ENCODE data around the gene PPP2CA.
"Not testable (repeated sequence)": the region's sequence is repeated elsewhere in the genome, so short reads cannot be mapped to it uniquely, and the experiment has no call there.

Gene PPP2CA

GRCh38 chr5:134245101-134245604, 19.3 kb upstream of the PPP2CA start:
- no peak for DNase-seq (ENCODE audit: low read depth)

GRCh38 chr5:134242146-134242545, 16.3 kb upstream of the PPP2CA start:
- DNase-seq (ENCODE audit: low read depth) = no peak

- DNase-seq (ENCODE audit: low read depth) = no peak
Observed at GRCh38 chr5:134240421-134240962, 14.6 kb upstream of the PPP2CA start.

- DNase-seq (ENCODE audit: low read depth) = no peak
Observed at GRCh38 chr5:134236820-134237219, 10.9 kb upstream of the PPP2CA start.

GRCh38 chr5:134236318-134236717, 10.4 kb upstream of the PPP2CA start:
- DNase-seq (ENCODE audit: low read depth) = no peak

- DNase-seq (ENCODE audit: low read depth) = no peak
Observed at GRCh38 chr5:134228624-134229023, 2.8 kb upstream of the PPP2CA start.

- no peak for DNase-seq (ENCODE audit: low read depth)
Observed at GRCh38 chr5:134227776-134228175, 1.9 kb upstream of the PPP2CA start.

- DNase-seq (ENCODE audit: low read depth) = no peak
Observed at GRCh38 chr5:134227259-134227658, 1.4 kb upstream of the PPP2CA start.

- DNase-seq (ENCODE audit: low read depth) = peak; percentile 47
Observed at GRCh38 chr5:134226441-134227192, 744 bp upstream of the PPP2CA start.

GRCh38 chr5:134224888-134225779, 739 bp downstream of the PPP2CA start:
- DNase-seq (ENCODE audit: low read depth) = peak; percentile 4

GRCh38 chr5:134223406-134224248, 2.2 kb downstream of the PPP2CA start:
- DNase-seq (ENCODE audit: low read depth) = no peak

- not testable (repeated sequence) for DNase-seq (ENCODE audit: low read depth)
Observed at GRCh38 chr5:134221690-134222089, 4.2 kb downstream of the PPP2CA start.

GRCh38 chr5:134215757-134216156, 10.1 kb downstream of the PPP2CA start:
- DNase-seq (ENCODE audit: low read depth) = no peak

GRCh38 chr5:134211263-134212031, 14.4 kb downstream of the PPP2CA start:
- DNase-seq (ENCODE audit: low read depth) = not testable (repeated sequence)

- no peak for DNase-seq (ENCODE audit: low read depth)
Observed at GRCh38 chr5:134209477-134210245, 16.2 kb downstream of the PPP2CA start.

GRCh38 chr5:134207696-134208095, 18.2 kb downstream of the PPP2CA start:
- no peak for DNase-seq (ENCODE audit: low read depth)

- no peak for DNase-seq (ENCODE audit: low read depth)
Observed at GRCh38 chr5:134206627-134207160, 19.2 kb downstream of the PPP2CA start.

- no peak for DNase-seq (ENCODE audit: low read depth)
Observed at GRCh38 chr5:134204575-134204974, 21.3 kb downstream of the PPP2CA start.

GRCh38 chr5:134203630-134204029, 22.2 kb downstream of the PPP2CA start:
- DNase-seq (ENCODE audit: low read depth) = no peak

GRCh38 chr5:134195666-134196065, 30.2 kb downstream of the PPP2CA start:
- no peak for DNase-seq (ENCODE audit: low read depth)

Data from stimulated activated CD8-positive, alpha-beta memory T cell treated with anti-CD3 and anti-CD28 coated beads, Interleukin-15, amount 100 ng/mL, for 1 hour (primary cell).